Keratinocyte (primary cell): ENCODE measurements around the gene RDH13. TPM values are rescaled to one million over a fixed set of nuclear protein-coding genes. Genes with fewer than 3 reads are reported as not detected.

Experiments used
- DNase-seq: peaks from one replicate; pipeline ENCODE4 v3.0.0-alpha.2; 2011; ENCODE audit warnings: low read depth, missing footprints, low spot score
- FAIRE-seq: peaks from 2 replicates; lab custom pipeline; 2011; peaks lifted over from hg19 to GRCh38; lab: Jason Lieb, UNC
- H2AFZ ChIP-seq: 2 replicates; pipeline ENCODE4 v1.6.0; 2012; ENCODE audit warnings: low read length, control low read depth, inconsistent platforms; ENCODE audit not compliant: control insufficient read depth
- H3K27ac ChIP-seq: 2 replicates; pipeline ENCODE4 v1.5.1; 2011; ENCODE audit warnings: low read length; ENCODE audit not compliant: control insufficient read depth, insufficient read depth
- H3K27me3 ChIP-seq: 3 replicates; pipeline ENCODE4 v1.6.0; 2011; ENCODE audit warnings: low read length; ENCODE audit not compliant: control insufficient read depth, insufficient read depth; ENCODE audit errors: extremely low read depth
- H3K36me3 ChIP-seq, 2 experiments: 2 replicates in 1 of 2; 3 replicates in 1 of 2; pipeline ENCODE4 v1.5.1; 2011; ENCODE audit warnings: low read length in 2 of 2, mild to moderate bottlenecking in 1 of 2; ENCODE audit not compliant: control insufficient read depth in 2 of 2, insufficient read depth in 2 of 2; ENCODE audit errors: extremely low read depth in 1 of 2
- H3K4me1 ChIP-seq: 3 replicates; pipeline ENCODE4 v1.5.1; 2011; ENCODE audit warnings: low read length; ENCODE audit not compliant: control insufficient read depth, insufficient read depth; ENCODE audit errors: extremely low read depth
- H3K4me2 ChIP-seq: 3 replicates; pipeline ENCODE4 v1.6.0; 2011; ENCODE audit warnings: low read depth, low read length; ENCODE audit not compliant: control insufficient read depth, insufficient read depth; ENCODE audit errors: extremely low read depth
- H3K4me3 ChIP-seq, 3 experiments: fragments of 200-600 bp in 1 of 3; sonication (generic) in 1 of 3; 2 replicates in 2 of 3; 3 replicates in 1 of 3; pipeline ENCODE4 v1.5.1; 2011 to 2016; ENCODE audit warnings: low read length in 3 of 3, mild to moderate bottlenecking in 3 of 3, control low read depth in 2 of 3, inconsistent platforms in 1 of 3, low read depth in 1 of 3, mixed read lengths in 1 of 3, mixed run types in 1 of 3, moderate library complexity in 1 of 3; ENCODE audit not compliant: control insufficient read depth in 2 of 3, insufficient read depth in 2 of 3; ENCODE audit errors: extremely low read depth in 1 of 3
- H3K79me2 ChIP-seq: 2 replicates; pipeline ENCODE4 v1.6.0; 2012; ENCODE audit warnings: low read length; ENCODE audit not compliant: control insufficient read depth, insufficient read depth
- H3K9ac ChIP-seq: 3 replicates; pipeline ENCODE4 v1.6.0; 2011; ENCODE audit warnings: low read length; ENCODE audit not compliant: control insufficient read depth, insufficient read depth; ENCODE audit errors: extremely low read depth
- H3K9me1 ChIP-seq: 3 replicates; pipeline ENCODE4 v1.6.0; 2011; ENCODE audit warnings: low read length; ENCODE audit not compliant: control insufficient read depth, insufficient read depth; ENCODE audit errors: extremely low read depth
- H3K9me3 ChIP-seq: 2 replicates; pipeline ENCODE4 v1.5.1; 2012; ENCODE audit warnings: low read depth, low read length; ENCODE audit not compliant: control insufficient read depth
- H4K20me1 ChIP-seq: 3 replicates; pipeline ENCODE4 v1.6.0; 2011; ENCODE audit warnings: low read length; ENCODE audit not compliant: control insufficient read depth, insufficient read depth; ENCODE audit errors: extremely low read depth
- CTCF ChIP-seq, 3 experiments: IDR thresholded peaks in 1 of 3; conservative IDR thresholded peaks in 1 of 3; optimal IDR thresholded peaks in 1 of 3; 2 replicates in 2 of 3; 3 replicates in 1 of 3; pipeline versions ENCODE3 to v1.5.1; 2011; ENCODE audit warnings: low read length in 3 of 3, mild to moderate bottlenecking in 3 of 3, moderate library complexity in 2 of 3, control low read depth in 1 of 3, inconsistent platforms in 1 of 3; ENCODE audit not compliant: insufficient read depth in 2 of 3; ENCODE audit errors: extremely low read depth in 1 of 3
- EZH2 ChIP-seq: IDR thresholded peaks from one replicate; pipeline ENCODE4 v1.6.1; 2012; ENCODE audit warnings: inconsistent platforms, mild to moderate bottlenecking, low read length, moderate library complexity
- dilution Hi-C: fragments of 300-500 bp; cut with MboI; formaldehyde crosslinking; loops from one replicate; pipeline ENCODE4 v1.7.0; 2020; ENCODE audit warnings: low sequenced_read_pairs; ENCODE audit not compliant: extremely low pct_ligation_motif_present
- polyA plus RNA-seq, 5 experiments: library from polyadenylated mRNA; depleted of rRNA in 3 of 5; stranded (reverse) in 3 of 5; stranded (forward) in 1 of 5; unstranded in 1 of 5; fragments of >200 nt; gene quantifications; 1 replicate in 1 of 5; 2 replicates in 3 of 5; 3 replicates in 1 of 5; pipeline versions ENCODE4 v1.2.1 to v1.2.3, GENCODE V29; 2011 to 2012; ENCODE audit warnings: missing spikeins in 2 of 5, low read depth in 1 of 5, low replicate concordance in 1 of 5

The RDH13 gene
- polyA plus RNA-seq, 1 donor (not counting 4 experiments of a cell fraction or from before 2014, with no cell fraction given): 10.6 TPM

- no peaks in the 10 kb centered on the region for H4K20me1 ChIP-seq
- no peak overlapping the region for H3K4me2 ChIP-seq
- H3K27ac ChIP-seq: no peak overlapping the region
- no peak for DNase-seq
- no peak for TF ChIP-seq EZH2
- no peak for TF ChIP-seq CTCF (optimal IDR thresholded peaks at IDR 0.05 in 1 of 3, IDR thresholded peaks at IDR 0.05 in 1 of 3, conservative IDR thresholded peaks at IDR 0.05 in 1 of 3; ENCODE audit: extremely low read depth in 1 of 3, insufficient read depth in 2 of 3, low read length in 3 of 3)
- no peaks in the 10 kb centered on the region for H3K79me2 ChIP-seq
- peaks cover 1% of the 10 kb centered on the region for H3K9me3 ChIP-seq
- no peaks in the 10 kb centered on the region for H3K4me1 ChIP-seq
- H3K9me1 ChIP-seq: no peaks in the 10 kb centered on the region
- no peak overlapping the region for H3K4me3 ChIP-seq
- no peaks in the 10 kb centered on the region for H3K27me3 ChIP-seq
- no peak overlapping the region for H3K9ac ChIP-seq
- H3K36me3 ChIP-seq: peaks cover 18 to 31% of the 10 kb centered on the region in 2 experiments
- dilution Hi-C loops: no loop called here
- H2AFZ ChIP-seq: no peak overlapping the region
- no peak for FAIRE-seq
Measured at GRCh38 chr19:55053735-55054134, 9.2 kb downstream of the RDH13 start.

- Histone ChIP-seq H3K9me1 (no peaks in the 10 kb centered on the region), H3K9me3 (no peaks in the 10 kb centered on the region), H3K27ac (no peak overlapping the region), H3K4me1 (no peaks in the 10 kb centered on the region), H3K27me3 (no peaks in the 10 kb centered on the region), H3K79me2 (no peaks in the 10 kb centered on the region), H3K36me3 (peaks cover 26 to 33% of the 10 kb centered on the region in 2 experiments), H3K9ac (no peak overlapping the region), H3K4me2 (no peak overlapping the region), H3K4me3 (no peak overlapping the region), H4K20me1 (no peaks in the 10 kb centered on the region), H2AFZ (no peak overlapping the region)
- FAIRE-seq: no peak
- dilution Hi-C loops: no loop called here
- TF ChIP-seq EZH2: no peak
- no peak for TF ChIP-seq CTCF (optimal IDR thresholded peaks at IDR 0.05 in 1 of 3, IDR thresholded peaks at IDR 0.05 in 1 of 3, conservative IDR thresholded peaks at IDR 0.05 in 1 of 3; ENCODE audit: extremely low read depth in 1 of 3, insufficient read depth in 2 of 3, low read length in 3 of 3)
- no peak for DNase-seq
Measured at GRCh38 chr19:55050749-55051532, 12.0 kb downstream of the RDH13 start.
